ENCODE data around the gene PRDX1.

The PRDX1 gene

DNA sequence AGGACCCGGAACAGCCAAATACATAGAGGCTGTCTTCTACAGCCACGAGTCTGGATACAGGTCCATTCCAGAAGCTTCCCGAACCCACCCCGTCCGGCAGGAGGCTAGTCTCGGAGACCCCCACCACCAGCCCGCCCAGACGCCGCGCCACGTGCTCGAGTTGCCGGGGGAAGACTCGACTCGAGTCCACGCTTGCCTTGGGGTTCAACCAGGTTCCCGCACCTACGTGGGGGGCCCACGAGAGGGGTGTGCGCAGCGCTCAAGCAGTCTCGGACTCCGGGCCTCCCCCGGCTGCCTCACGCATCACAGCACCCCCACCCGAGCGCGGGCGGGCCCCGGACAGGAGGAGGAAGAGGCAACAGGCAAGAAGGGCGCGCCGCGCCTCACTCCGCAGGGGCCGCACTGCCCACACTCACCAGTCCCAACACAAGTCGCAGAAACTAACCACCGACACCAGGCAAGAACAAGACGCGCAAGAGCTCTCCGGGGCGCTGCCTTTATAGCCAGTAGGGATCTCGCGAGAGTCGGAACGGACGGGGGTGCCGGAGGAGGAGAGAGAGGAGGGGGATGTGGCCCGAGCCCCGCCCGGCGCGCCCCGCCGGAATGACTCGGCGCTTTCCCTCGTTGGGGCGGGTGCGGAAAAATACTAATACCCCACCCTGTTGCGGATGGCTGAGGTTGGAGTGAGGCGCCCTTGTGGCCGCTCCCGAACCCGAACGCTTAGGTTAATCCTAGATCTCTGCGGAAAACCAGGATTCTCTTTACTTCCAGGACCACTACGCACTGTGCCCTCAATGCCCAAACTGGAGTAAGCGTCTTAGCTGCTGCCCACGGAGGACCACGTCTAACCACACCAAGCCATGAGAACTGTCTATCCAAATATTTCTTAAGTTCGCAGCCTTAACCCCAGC, at the start of gene PRDX1:
TSS of gene PRDX1 (minus strand) at position 472 of the 911 bp plus-strand sequence. CDS start 2,841 bp downstream, outside the sequence.
- Histone ChIP-seq H3K4me3 (ENCODE audit: low read depth, low read length) (peak within 1 kb of the TSS; percentile 74), H3K36me3 (peaks cover 26% of the 10 kb centered on the region), H3K9me3 (ENCODE audit: severe bottlenecking) (no peaks in the 10 kb centered on the region), H3K27ac (peak within 1 kb of the TSS; percentile 84), H3K27me3 (ENCODE audit: insufficient read depth, low read depth, severe bottlenecking) (no peaks in the 10 kb centered on the region)
- TF ChIP-seq, protein P1, sequence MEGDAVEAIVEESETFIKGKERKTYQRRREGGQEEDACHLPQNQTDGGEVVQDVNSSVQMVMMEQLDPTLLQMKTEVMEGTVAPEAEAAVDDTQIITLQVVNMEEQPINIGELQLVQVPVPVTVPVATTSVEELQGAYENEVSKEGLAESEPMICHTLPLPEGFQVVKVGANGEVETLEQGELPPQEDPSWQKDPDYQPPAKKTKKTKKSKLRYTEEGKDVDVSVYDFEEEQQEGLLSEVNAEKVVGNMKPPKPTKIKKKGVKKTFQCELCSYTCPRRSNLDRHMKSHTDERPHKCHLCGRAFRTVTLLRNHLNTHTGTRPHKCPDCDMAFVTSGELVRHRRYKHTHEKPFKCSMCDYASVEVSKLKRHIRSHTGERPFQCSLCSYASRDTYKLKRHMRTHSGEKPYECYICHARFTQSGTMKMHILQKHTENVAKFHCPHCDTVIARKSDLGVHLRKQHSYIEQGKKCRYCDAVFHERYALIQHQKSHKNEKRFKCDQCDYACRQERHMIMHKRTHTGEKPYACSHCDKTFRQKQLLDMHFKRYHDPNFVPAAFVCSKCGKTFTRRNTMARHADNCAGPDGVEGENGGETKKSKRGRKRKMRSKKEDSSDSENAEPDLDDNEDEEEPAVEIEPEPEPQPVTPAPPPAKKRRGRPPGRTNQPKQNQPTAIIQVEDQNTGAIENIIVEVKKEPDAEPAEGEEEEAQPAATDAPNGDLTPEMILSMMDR (IDR thresholded peaks at IDR 0.05; ENCODE audit: low read depth, low read length) = 0 out of 2 replicates have a peak, but pooled peaks have one; percentile 5
- DNase-seq = peak; percentile 98

DNA sequence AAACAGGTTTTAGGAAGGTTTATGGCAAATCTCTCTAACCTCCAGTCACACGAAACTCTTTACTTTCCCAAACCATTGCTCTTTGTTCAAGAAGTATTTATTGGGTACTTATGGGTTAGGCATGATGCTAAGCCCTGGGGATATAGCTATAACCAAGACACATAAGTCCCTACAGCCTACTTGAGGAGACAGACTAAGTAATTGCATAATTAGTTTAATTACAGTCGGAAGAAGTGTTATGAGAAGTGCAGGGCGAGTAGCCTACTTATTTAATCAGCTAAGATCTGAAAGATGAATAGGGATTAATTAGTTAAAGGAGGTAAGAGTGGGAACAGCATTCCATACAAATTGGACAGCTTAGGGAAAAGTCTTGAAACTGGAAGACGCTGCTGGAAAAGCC, 48.9 kb upstream of the PRDX1 start:
- H3K36me3 ChIP-seq = peaks cover 59% of the 10 kb centered on the region
- TF ChIP-seq, protein P1 (IDR thresholded peaks at IDR 0.05; ENCODE audit: low read depth, low read length) = no peak
- no peak for DNase-seq

DNA sequence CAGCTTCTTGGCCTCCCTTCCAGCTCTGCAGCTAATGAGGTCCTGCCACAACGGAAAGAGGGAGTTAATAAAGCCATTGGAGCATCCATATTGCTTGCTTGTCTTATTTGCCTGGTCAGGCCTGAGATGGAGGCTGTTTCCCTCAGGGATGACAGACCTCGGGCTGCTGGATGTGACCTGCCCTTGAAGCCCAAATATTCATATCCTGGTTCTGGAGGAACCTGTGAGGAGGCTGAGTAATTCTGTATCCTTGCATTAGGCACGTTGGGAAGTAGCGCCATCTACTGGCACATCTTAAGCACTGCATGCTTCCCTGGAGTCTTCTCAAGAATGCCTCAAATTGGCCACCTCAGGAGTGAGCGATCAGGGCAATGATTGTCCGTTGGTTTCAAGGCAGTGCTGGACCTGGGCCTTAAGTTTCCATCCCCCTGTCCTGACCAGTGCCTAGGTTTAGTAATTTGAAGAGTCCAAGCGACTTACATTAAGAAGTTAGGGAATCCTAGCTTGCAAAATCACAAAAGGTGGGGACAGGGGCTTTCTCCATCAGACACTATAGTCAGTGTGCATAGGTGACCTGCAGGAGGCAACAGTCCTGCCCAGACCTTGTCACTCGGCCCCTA, 48.4 kb upstream of the PRDX1 start:
- Histone ChIP-seq H3K9me3 (ENCODE audit: severe bottlenecking) (no peaks in the 10 kb centered on the region), H3K36me3 (peaks cover 65% of the 10 kb centered on the region), H3K4me3 (ENCODE audit: low read depth, low read length) (no peak overlapping the region), H3K27me3 (ENCODE audit: insufficient read depth, low read depth, severe bottlenecking) (no peaks in the 10 kb centered on the region), H3K27ac (peak overlapping the region; percentile 50)
- TF ChIP-seq, protein P1 (IDR thresholded peaks at IDR 0.05; ENCODE audit: low read depth, low read length) = peak; percentile 90
- DNase-seq = peak; percentile 74

More for the DNA sequence above, 48.9 kb upstream of the PRDX1 start:
- peak overlapping the region; percentile 50 for H3K27ac ChIP-seq
- H3K27me3 ChIP-seq (ENCODE audit: insufficient read depth, low read depth, severe bottlenecking) = no peaks in the 10 kb centered on the region
- H3K9me3 ChIP-seq (ENCODE audit: severe bottlenecking) = no peaks in the 10 kb centered on the region
- no peak overlapping the region for H3K4me3 ChIP-seq (ENCODE audit: low read depth, low read length)

DNA sequence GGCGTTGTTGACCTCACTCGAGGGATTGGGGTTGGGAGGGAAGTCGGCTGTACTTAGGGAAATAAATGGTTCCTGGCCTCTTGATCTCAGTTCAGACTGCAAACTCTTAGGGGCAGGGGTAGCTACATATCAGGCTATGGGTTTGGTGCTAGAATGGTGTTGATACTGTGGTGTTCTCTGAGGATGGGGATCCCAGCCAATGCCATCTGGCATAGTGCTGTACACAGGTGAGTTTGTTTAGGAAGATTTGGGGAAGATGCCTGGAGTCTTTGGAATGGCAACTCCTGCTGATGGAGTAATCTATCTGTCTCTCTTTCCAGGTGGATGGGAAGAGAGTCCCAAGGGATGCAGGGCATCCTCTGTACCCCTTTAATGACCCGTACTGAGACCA, 47.9 kb upstream of the PRDX1 start:
- H3K36me3 ChIP-seq = peaks cover 65% of the 10 kb centered on the region

DNA sequence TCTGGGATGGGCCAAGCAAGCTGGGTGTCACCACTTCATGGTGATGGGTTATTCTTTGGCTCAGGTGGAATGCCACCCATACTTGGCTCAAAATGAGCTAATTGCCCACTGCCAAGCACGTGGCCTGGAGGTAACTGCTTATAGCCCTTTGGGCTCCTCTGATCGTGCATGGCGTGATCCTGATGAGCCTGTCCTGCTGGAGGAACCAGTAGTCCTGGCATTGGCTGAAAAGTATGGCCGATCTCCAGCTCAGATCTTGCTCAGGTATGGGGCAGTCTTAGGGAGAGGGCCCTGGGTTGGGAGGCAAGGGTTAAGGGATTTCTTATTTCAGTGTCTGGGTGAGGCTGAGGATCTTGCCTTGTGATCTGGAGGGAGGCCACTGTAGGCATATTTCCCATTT, 46.7 kb upstream of the PRDX1 start:
- H3K27ac ChIP-seq = no peak overlapping the region
- no peaks in the 10 kb centered on the region for H3K9me3 ChIP-seq (ENCODE audit: severe bottlenecking)
- TF ChIP-seq, protein P1 (IDR thresholded peaks at IDR 0.05; ENCODE audit: low read depth, low read length) = no peak

More for the DNA sequence above, 47.9 kb upstream of the PRDX1 start:
- DNase-seq = no peak
- Histone ChIP-seq H3K4me3 (ENCODE audit: low read depth, low read length) (no peak overlapping the region), H3K27ac (no peak overlapping the region), H3K27me3 (ENCODE audit: insufficient read depth, low read depth, severe bottlenecking) (no peaks in the 10 kb centered on the region), H3K9me3 (ENCODE audit: severe bottlenecking) (no peaks in the 10 kb centered on the region)
- TF ChIP-seq, protein P1 (IDR thresholded peaks at IDR 0.05; ENCODE audit: low read depth, low read length) = no peak

More for the DNA sequence above, 46.7 kb upstream of the PRDX1 start:
- Histone ChIP-seq H3K4me3 (ENCODE audit: low read depth, low read length) (no peak overlapping the region), H3K27me3 (ENCODE audit: insufficient read depth, low read depth, severe bottlenecking) (no peaks in the 10 kb centered on the region), H3K36me3 (peaks cover 75% of the 10 kb centered on the region)
- DNase-seq = no peak
